Cardiac septum (tissue), 1 donor: Measurements from ENCODE around the gene PFDN1. TPM values are rescaled to one million over a fixed set of nuclear protein-coding genes. Genes with fewer than 3 reads are reported as not detected.

Source experiments
- DNase-seq: peaks from one replicate; pipeline ENCODE4 v3.0.0-alpha.2; 2020; ENCODE audit warnings: low spot score
- intact Hi-C: fragments of 100-400 bp; cut with DNase I; formaldehyde crosslinking; loops from one replicate; pipeline ENCODE4 v1.14.0; 2022
- total RNA-seq: library from RNA; stranded (reverse); fragmentation: NEBNext Ultra II Directional; extraction: Animal tissue kit (Norgen Biotek cat#: 25700); gene quantifications from one replicate; pipeline ENCODE4 v1.2.1, GENCODE V29; 2021
- donor health status: DM: no; HTN: no; CAD: no.

The PFDN1 gene
- total RNA-seq, 1 donor from 2014 or later, result 71.7 TPM

DNA sequence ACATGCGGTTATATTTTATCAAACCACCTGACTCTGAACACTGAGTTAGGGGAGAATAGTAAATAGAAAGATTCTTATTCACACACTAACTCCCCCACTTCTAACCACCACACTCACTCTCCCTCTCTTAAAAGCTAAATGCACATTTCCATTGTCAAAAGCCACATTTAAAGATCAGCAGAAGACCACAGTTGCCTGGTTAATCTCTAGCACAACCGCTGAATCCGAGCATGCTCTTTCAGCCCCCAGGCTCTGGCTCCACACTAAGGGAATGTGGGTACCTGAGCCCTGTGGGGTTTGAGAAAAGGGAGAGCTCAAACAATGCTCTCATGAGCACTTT, 35.7 kb downstream of the PFDN1 start:
- intact Hi-C loops, result no loop called here

DNA sequence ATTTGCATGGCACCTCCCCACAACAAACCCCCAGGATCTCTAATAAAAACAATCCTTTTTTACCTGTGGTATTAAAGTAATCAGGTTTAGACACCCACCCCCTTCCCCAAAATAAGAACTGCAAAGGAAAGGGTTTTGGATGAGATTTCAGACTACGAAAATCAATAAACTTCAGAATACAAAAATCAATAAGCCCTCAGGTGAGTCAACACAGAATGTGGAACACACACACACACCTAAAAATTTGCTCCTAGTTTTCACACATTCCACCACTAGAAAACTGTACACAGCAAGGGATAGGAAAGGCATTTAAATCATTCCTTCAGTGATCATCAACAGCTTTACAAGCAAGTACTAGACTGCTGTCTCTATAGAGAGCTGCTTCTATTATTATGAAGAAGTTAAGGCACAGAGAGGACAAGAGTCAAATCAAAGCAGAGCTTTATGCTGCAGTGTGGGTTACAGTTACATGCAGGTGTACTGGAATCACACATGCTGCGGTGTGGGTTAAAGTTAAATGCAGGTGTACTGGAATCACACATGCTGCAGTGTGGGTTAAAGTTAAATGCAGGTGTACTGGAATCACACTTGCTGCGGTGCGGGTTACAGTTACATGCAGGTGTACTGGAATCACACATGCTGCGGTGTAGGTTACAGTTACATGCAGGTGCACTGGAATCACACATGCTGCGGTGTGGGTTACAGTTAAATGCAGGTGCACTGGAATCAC, 36.3 kb downstream of the PFDN1 start:
- DNase-seq, result no peak
- intact Hi-C loops, result no loop called here

More for the DNA sequence above, 35.7 kb downstream of the PFDN1 start:
- DNase-seq, result no peak

DNA sequence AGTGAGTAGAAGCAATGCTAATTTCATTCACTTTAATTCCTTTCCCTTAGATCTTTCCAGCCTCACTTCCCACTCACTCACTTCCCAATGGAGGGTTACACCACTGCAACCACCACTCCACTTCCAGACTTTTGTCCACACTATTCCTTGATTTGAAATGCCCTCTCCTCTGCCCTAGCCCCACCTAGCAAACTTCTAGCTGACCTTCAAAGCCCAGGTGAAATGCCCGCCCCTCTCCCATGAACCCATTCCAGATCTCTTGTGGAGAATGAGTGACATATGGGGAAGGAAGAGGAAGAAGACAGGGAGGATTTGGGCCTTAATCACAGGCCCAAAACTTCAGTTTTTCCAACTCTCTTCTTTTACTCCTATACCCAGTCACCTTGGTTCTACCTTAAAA, 37.1 kb downstream of the PFDN1 start:
- no peak for DNase-seq
- intact Hi-C loops, result no loop called here

- no peak for DNase-seq
- intact Hi-C loops, result no loop called here
Measured at GRCh38 chr5:140262839-140263238, 40.1 kb downstream of the PFDN1 start.

- DNase-seq, result no peak
- intact Hi-C loops, result no loop called here
Measured at GRCh38 chr5:140262221-140262620, 40.7 kb downstream of the PFDN1 start.

GRCh38 chr5:140261403-140262171, 41.3 kb downstream of the PFDN1 start:
- intact Hi-C loops, result no loop called here
- DNase-seq, result peak; percentile 83

DNA sequence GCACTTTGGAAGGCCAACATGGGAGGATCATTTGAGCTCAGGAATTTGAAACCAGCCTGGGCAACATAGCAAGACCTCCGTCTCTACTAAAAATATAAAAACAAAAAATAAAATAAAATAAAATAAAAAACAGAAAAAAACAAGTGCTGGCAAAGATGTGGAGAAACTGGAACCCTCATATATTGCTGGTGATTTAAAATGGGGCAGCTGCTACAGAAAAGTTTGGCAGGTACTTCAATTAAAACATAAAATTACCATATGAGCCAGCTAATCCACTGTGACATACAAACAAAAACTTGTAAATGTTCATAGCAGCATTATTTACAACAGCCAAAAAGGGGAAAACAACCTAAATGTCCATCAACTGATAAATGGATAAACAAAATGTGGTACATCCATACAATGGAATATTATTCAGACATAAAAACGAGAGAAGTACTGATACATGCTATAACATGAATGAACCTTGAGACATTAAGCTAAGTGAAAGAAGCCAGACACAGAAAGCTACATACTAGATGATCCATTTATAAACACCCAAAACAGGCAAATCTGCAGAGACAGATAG, 42.7 kb downstream of the PFDN1 start:
- no peak for DNase-seq
- intact Hi-C loops, result no loop called here

- intact Hi-C loops, result no loop called here
- no peak for DNase-seq
Measured at GRCh38 chr5:140259500-140259899, 43.4 kb downstream of the PFDN1 start.

GRCh38 chr5:140258873-140259272, 44.0 kb downstream of the PFDN1 start:
- intact Hi-C loops, result no loop called here
- DNase-seq, result no peak

- no peak for DNase-seq
- intact Hi-C loops, result no loop called here
Measured at GRCh38 chr5:140258016-140258415, 44.9 kb downstream of the PFDN1 start.

- intact Hi-C loops, result no loop called here
- no peak for DNase-seq
Measured at GRCh38 chr5:140256726-140257125, 46.2 kb downstream of the PFDN1 start.

- intact Hi-C loops, result no loop called here
- no peak for DNase-seq
Measured at GRCh38 chr5:140255460-140256157, 47.3 kb downstream of the PFDN1 start.

- no peak for DNase-seq
- intact Hi-C loops, result no loop called here
Measured at GRCh38 chr5:140253985-140254384, 48.9 kb downstream of the PFDN1 start.

DNA sequence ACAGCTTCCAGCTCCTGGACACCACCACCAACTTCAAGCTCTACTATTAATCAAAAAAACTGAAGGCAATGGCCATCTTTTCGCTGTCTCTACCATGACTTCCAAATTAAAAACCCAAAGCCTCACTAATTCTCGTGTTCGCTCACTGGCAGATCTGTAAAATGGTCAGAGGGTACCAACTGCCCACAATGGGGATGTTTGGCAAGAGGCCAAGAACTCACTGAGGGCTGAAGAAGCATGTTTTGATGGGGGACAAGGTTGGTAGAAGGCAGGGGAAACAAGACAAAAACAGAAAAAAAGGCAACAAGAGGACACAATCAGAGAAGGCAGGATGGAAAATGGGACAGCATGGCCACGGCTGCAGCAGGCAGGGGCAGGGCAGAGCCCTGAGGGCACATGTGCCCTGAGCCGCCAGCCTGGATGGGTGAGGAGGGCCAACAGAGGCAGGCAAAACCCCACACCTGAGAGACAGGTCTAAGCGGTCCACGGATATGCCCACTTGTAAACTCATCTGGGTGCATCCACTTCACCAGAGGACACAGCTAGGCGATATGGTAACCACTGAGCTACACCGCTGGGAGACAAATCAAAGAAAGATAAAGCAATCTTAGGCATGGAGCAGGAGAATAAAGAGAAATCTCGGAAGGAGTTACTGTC, 50.3 kb downstream of the PFDN1 start:
- intact Hi-C loops, result no loop called here
- no peak for DNase-seq

DNA sequence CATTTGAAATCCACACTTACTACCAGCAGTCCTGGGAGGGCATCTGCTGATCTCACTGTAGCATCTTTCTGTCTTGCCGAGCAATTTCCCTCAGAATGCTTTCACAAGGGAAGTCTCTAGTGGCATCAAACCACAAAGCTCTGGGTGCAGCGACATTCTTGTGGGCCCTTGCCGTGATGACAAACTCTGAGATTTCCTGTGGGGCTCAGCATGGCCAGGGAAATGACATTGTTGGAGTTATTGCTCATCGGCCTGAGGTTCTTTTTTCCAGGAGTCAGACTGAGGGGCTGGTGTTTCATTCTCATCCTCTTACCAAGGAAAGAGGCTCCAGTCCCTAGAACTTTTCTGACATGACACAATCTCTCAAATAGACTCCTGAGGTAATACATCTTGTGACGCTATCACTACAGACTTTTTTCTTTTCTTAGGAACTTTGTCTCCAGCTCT, 51.4 kb downstream of the PFDN1 start:
- intact Hi-C loops, result no loop called here
- DNase-seq, result peak; percentile 75

- intact Hi-C loops, result no loop called here
- no peak for DNase-seq
Measured at GRCh38 chr5:140250386-140250785, 52.5 kb downstream of the PFDN1 start.

GRCh38 chr5:140249536-140249935, 53.4 kb downstream of the PFDN1 start:
- peak; percentile 41 for DNase-seq
- intact Hi-C loops, result loop anchor here (5.0 kb wide), 1 partner anchor 38 kb away; no protein-coding TSS in a partner anchor

- intact Hi-C loops, result loop anchor here (5.0 kb wide), 1 partner anchor 39 kb away; no protein-coding TSS in a partner anchor
- DNase-seq, result peak; percentile 53
Measured at GRCh38 chr5:140248414-140248813, 54.5 kb downstream of the PFDN1 start.

DNA sequence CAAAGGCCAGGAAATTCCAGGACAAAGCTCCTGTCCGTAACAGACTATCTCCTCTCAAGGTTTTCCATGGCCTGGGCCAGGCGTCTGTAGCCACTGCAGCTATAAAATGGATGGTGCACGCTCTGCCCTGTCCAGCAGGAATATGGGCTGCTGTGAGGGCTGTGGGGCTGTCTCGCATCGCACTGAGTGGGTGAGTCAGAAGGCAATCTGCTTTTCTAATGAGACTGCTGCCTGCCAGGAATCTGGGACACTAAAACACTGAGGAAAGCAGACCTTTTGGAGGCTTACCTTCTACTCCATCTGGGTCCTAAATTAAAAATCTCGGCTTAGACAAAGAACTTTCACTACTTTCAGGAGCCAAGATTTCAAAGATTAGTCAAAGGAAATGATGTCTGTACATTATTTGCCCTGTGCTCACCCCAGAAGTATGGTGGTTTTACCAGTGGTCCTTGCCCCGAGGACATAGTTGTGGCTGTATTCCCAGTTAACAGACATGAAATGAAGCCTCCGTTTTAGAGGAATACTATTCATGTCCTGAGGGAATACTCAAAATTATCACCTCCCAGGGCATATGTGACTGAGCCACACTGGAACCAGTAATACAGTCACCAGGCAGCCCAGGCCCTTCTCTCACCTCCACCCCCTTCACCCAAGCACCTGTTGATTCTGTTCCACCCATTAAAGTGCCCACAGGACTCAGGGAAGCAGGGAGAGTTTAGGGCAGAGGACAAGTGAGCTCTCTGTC, 56.4 kb downstream of the PFDN1 start:
- intact Hi-C loops, result loop anchor here (5.0 kb wide), 1 partner anchor 41 kb away; no protein-coding TSS in a partner anchor

More for the DNA sequence above, 56.4 kb downstream of the PFDN1 start:
- DNase-seq, result peak; percentile 80
